Glutamatergic neuron (in vitro differentiated cells): ENCODE results near the gene DLD. TPM values are rescaled to one million over a fixed set of nuclear protein-coding genes. Genes with fewer than 3 reads are reported as not detected.

Source experiments
- DNase-seq: peaks from one replicate; pipeline ENCODE4 v3.0.0; 2022
- H3K27ac Mint-ChIP-seq: one replicate; pipeline ENCODE4 v1.8.0; 2020; ENCODE audit warnings: mild to moderate bottlenecking, mixed read lengths, inconsistent platforms; ENCODE audit not compliant: unreplicated experiment
- H3K27me3 Mint-ChIP-seq: one replicate; pipeline ENCODE4 v1.8.0; 2020; ENCODE audit warnings: mild to moderate bottlenecking, moderate library complexity, mixed read lengths, inconsistent platforms; ENCODE audit not compliant: unreplicated experiment
- H3K36me3 Mint-ChIP-seq: one replicate; pipeline ENCODE4 v1.8.0; 2020; ENCODE audit warnings: mild to moderate bottlenecking, mixed read lengths, inconsistent platforms; ENCODE audit not compliant: unreplicated experiment
- H3K4me1 Mint-ChIP-seq: one replicate; pipeline ENCODE4 v1.8.0; 2020; ENCODE audit warnings: mild to moderate bottlenecking, low read depth, mixed read lengths, inconsistent platforms; ENCODE audit not compliant: unreplicated experiment
- H3K4me3 Mint-ChIP-seq: one replicate; pipeline ENCODE4 v1.8.0; 2020; ENCODE audit warnings: mild to moderate bottlenecking, mixed read lengths, inconsistent platforms; ENCODE audit not compliant: unreplicated experiment
- H3K9me3 Mint-ChIP-seq: one replicate; pipeline ENCODE4 v1.8.0; 2020; ENCODE audit warnings: mild to moderate bottlenecking, moderate library complexity, mixed read lengths, inconsistent platforms; ENCODE audit not compliant: unreplicated experiment
- CTCF ChIP-seq: fragments of 200-600 bp; sonication (generic); IDR thresholded peaks from one replicate; pipeline ENCODE4 v1.5.0; 2021; ENCODE audit not compliant: partially characterized antibody, unreplicated experiment
- total RNA-seq: library from RNA; stranded (reverse); fragmentation: NEBNext Ultra II Directional; extraction: Animal tissue kit (Norgen Biotek cat#: 25700); gene quantifications from one replicate; pipeline ENCODE4 v1.2.1, GENCODE V29; 2021; ENCODE audit not compliant: unreplicated experiment

The DLD gene
- total RNA-seq, 1 donor from 2014 or later = 75.9 TPM

GRCh38 chr7:107967420-107967819, 76.4 kb downstream of the DLD start:
- no peak overlapping the region for H3K27ac Mint-ChIP-seq
- no peaks in the 10 kb centered on the region for H3K9me3 Mint-ChIP-seq
- no peaks in the 10 kb centered on the region for H3K36me3 Mint-ChIP-seq
- H3K27me3 Mint-ChIP-seq = peaks cover 2% of the 10 kb centered on the region
- DNase-seq = no peak
- no peak for TF ChIP-seq CTCF
- no peak overlapping the region for H3K4me3 Mint-ChIP-seq
- H3K4me1 Mint-ChIP-seq = no peaks in the 10 kb centered on the region

GRCh38 chr7:107968449-107968848, 77.5 kb downstream of the DLD start:
- DNase-seq = no peak
- Mint-ChIP-seq H3K4me1 (no peaks in the 10 kb centered on the region), H3K27ac (no peak overlapping the region), H3K9me3 (no peaks in the 10 kb centered on the region), H3K27me3 (peaks cover 2% of the 10 kb centered on the region), H3K4me3 (no peak overlapping the region), H3K36me3 (no peaks in the 10 kb centered on the region)
- TF ChIP-seq CTCF = no peak

- TF ChIP-seq CTCF = no peak
- H3K27ac Mint-ChIP-seq = no peak overlapping the region
- peaks cover 2% of the 10 kb centered on the region for H3K27me3 Mint-ChIP-seq
- H3K36me3 Mint-ChIP-seq = no peaks in the 10 kb centered on the region
- no peaks in the 10 kb centered on the region for H3K4me1 Mint-ChIP-seq
- no peak overlapping the region for H3K4me3 Mint-ChIP-seq
- H3K9me3 Mint-ChIP-seq = no peaks in the 10 kb centered on the region
- no peak for DNase-seq
These were observed 78.9 kb downstream of the DLD start for GRCh38 chr7:107969856-107970255.

Other genes with a start within 250 kb of the DLD start
- gene SLC26A4, start 230.4 kb upstream of the DLD start, total RNA-seq = 0.34 TPM
- gene CBLL1, start 147.0 kb upstream of the DLD start, total RNA-seq = 35.6 TPM
- not detected for gene SLC26A3, start 88.0 kb upstream of the DLD start, total RNA-seq
- gene LAMB1, start 112.0 kb downstream of the DLD start, total RNA-seq = 326 TPM
- not detected for gene LAMB4, start 239.2 kb downstream of the DLD start, total RNA-seq